ENCODE results near the gene POU3F4. TPM values are rescaled to one million over a fixed set of nuclear protein-coding genes. Genes with fewer than 3 reads are reported as not detected.

The POU3F4 gene
- total and polyA plus RNA-seq, 2 donors (not counting 3 experiments of a cell fraction or from before 2014, with no cell fraction given), result not detected

DNA sequence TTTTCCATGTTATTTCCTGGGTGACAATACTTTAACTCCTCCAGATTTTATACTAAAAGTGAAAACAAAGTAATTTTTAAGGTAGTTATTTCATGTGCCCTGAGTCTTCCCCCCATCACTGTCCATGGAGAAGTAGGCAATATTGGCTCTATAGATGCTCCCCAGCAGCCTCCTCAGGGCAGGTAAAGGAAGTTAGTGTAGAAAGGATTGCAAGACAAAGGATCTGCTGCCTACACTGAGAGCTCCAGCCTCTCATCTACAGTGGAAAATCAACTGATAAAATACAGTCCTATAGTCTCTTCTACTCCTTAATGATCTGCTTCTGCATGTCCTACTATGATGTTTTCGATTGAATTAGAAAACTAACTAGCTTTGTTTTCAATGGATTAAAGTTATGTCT lies 8.5 kb downstream of the POU3F4 start:
- H3K4me2 ChIP-seq (ENCODE audit: insufficient read depth, low read length), result no peak overlapping the region
- intact Hi-C loops (cut with micrococcal nuclease) (no loop called here), dilution Hi-C loops (cut with MboI; ENCODE audit: extremely low pct_ligation_motif_present, low sequenced_read_pairs) (no loop called here)
- BruUV-seq (replicated peaks), result no TSS peak
- no peaks in the 10 kb centered on the region for H3K9me1 ChIP-seq (replicated peaks; ENCODE audit: control insufficient read depth, extremely low read depth, insufficient read depth, low read length)
- no peaks in the 10 kb centered on the region for H3K4me1 ChIP-seq (ENCODE audit: control insufficient read depth, extremely low read depth, insufficient read depth, low read length)
- H3K9me3 ChIP-seq (replicated peaks; ENCODE audit: control insufficient read depth, insufficient read depth, low read length), result no peaks in the 10 kb centered on the region
- H3K79me2 ChIP-seq (ENCODE audit: control insufficient read depth, insufficient read depth, low read length), result no peaks in the 10 kb centered on the region
- CTCF ChIA-PET, result no interaction called here
- H3K4me3 ChIP-seq (replicated peaks in 1 of 3; ENCODE audit: insufficient read depth in 1 of 3, low read depth in 1 of 3, low read length in 3 of 3), result no peak overlapping the region
- H3K9ac ChIP-seq (replicated peaks; ENCODE audit: extremely low read depth, insufficient read depth, low read length), result no peak overlapping the region
- no peaks in the 10 kb centered on the region for H4K20me1 ChIP-seq (replicated peaks; ENCODE audit: control insufficient read depth, extremely low read depth, insufficient read depth, low read length)
- H3K27ac ChIP-seq (ENCODE audit: insufficient read depth, low read depth, low read length), result no peak overlapping the region
- TF ChIP-seq, protein P1, sequence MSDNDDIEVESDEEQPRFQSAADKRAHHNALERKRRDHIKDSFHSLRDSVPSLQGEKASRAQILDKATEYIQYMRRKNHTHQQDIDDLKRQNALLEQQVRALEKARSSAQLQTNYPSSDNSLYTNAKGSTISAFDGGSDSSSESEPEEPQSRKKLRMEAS (IDR thresholded peaks at IDR 0.05; ENCODE audit: insufficient read depth, insufficient read length), result no peak
- POLR2A ChIA-PET, result no interaction called here
- FAIRE-seq (no peak), DNase-seq (ENCODE audit: low read depth, low spot score) (no peak)
- no peaks in the 10 kb centered on the region for H3K36me3 ChIP-seq (ENCODE audit: control insufficient read depth in 2 of 2, extremely low read depth in 1 of 2, insufficient read depth in 2 of 2, low read length in 2 of 2)
- no peaks in the 10 kb centered on the region for H3K27me3 ChIP-seq (ENCODE audit: control insufficient read depth in 2 of 2, insufficient read depth in 2 of 2, low read length in 2 of 2)
- H2AFZ ChIP-seq (ENCODE audit: low read depth, low read length), result no peak overlapping the region

DNA sequence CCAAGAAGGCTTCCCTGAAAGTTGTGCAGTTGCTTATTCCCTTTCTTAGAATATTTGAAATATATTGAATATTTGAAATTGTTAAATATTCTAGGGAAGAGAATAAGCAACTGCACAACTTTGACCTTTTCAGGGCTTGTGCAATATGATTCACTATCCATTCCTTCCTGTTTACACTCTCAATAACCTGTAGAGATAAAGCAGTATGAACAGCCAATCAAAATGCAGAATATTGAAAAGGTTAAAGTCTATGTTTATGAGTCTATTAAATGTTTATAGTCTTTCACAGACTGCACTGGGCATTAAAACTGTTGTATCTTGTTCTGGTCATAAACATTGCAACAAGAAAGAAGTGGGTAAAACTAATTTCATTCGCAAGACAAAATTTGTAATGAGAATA lies 13.8 kb downstream of the POU3F4 start:
- CTCF ChIA-PET, result no interaction called here
- no peak overlapping the region for H3K4me3 ChIP-seq (replicated peaks in 1 of 3; ENCODE audit: insufficient read depth in 1 of 3, low read depth in 1 of 3, low read length in 3 of 3)
- intact Hi-C loops (cut with micrococcal nuclease) (no loop called here), dilution Hi-C loops (cut with MboI; ENCODE audit: extremely low pct_ligation_motif_present, low sequenced_read_pairs) (no loop called here)
- no peaks in the 10 kb centered on the region for H3K27me3 ChIP-seq (ENCODE audit: control insufficient read depth in 2 of 2, insufficient read depth in 2 of 2, low read length in 2 of 2)
- no TSS peak for BruUV-seq (replicated peaks)
- H3K27ac ChIP-seq (ENCODE audit: insufficient read depth, low read depth, low read length), result no peak overlapping the region
- H3K4me1 ChIP-seq (ENCODE audit: control insufficient read depth, extremely low read depth, insufficient read depth, low read length), result no peaks in the 10 kb centered on the region
- POLR2A ChIA-PET, result no interaction called here
- no peak overlapping the region for H3K9ac ChIP-seq (replicated peaks; ENCODE audit: extremely low read depth, insufficient read depth, low read length)
- H3K4me2 ChIP-seq (ENCODE audit: insufficient read depth, low read length), result no peak overlapping the region
- no peaks in the 10 kb centered on the region for H3K79me2 ChIP-seq (ENCODE audit: control insufficient read depth, insufficient read depth, low read length)
- no peaks in the 10 kb centered on the region for H4K20me1 ChIP-seq (replicated peaks; ENCODE audit: control insufficient read depth, extremely low read depth, insufficient read depth, low read length)
- TF ChIP-seq, protein P2, sequence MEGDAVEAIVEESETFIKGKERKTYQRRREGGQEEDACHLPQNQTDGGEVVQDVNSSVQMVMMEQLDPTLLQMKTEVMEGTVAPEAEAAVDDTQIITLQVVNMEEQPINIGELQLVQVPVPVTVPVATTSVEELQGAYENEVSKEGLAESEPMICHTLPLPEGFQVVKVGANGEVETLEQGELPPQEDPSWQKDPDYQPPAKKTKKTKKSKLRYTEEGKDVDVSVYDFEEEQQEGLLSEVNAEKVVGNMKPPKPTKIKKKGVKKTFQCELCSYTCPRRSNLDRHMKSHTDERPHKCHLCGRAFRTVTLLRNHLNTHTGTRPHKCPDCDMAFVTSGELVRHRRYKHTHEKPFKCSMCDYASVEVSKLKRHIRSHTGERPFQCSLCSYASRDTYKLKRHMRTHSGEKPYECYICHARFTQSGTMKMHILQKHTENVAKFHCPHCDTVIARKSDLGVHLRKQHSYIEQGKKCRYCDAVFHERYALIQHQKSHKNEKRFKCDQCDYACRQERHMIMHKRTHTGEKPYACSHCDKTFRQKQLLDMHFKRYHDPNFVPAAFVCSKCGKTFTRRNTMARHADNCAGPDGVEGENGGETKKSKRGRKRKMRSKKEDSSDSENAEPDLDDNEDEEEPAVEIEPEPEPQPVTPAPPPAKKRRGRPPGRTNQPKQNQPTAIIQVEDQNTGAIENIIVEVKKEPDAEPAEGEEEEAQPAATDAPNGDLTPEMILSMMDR (IDR thresholded peaks at IDR 0.05; ENCODE audit: extremely low read depth in 1 of 2, insufficient read depth in 1 of 2, low read depth in 1 of 2, low read length in 2 of 2), result no peak
- TF ChIP-seq EZH2 (IDR thresholded peaks at IDR 0.05; ENCODE audit: borderline replicate concordance, low read depth, low read length, severe bottlenecking), result no peak
- TF ChIP-seq, protein P1 (IDR thresholded peaks at IDR 0.05; ENCODE audit: insufficient read depth, insufficient read length), result no peak
- TF ChIP-seq POLR2AphosphoS5 (IDR thresholded peaks at IDR 0.05; ENCODE audit: insufficient read depth, low read depth, low read length), result no peak
- TF ChIP-seq POLR2A (IDR thresholded peaks at IDR 0.05; ENCODE audit: low read depth, low read length), result no peak
- TF ChIP-seq FOS (IDR thresholded peaks at IDR 0.05; ENCODE audit: borderline replicate concordance, insufficient read depth, low read length), result no peak
- TF ChIP-seq MYC (IDR thresholded peaks at IDR 0.05; ENCODE audit: low read depth, low read length), result no peak
- no peak for TF ChIP-seq JUN (IDR thresholded peaks at IDR 0.05; ENCODE audit: borderline replicate concordance, insufficient read depth, insufficient read length, low read depth)
- FAIRE-seq (no peak), DNase-seq (ENCODE audit: low read depth, low spot score) (no peak)
- no peak overlapping the region for H2AFZ ChIP-seq (ENCODE audit: low read depth, low read length)
- H3K36me3 ChIP-seq (ENCODE audit: control insufficient read depth in 2 of 2, extremely low read depth in 1 of 2, insufficient read depth in 2 of 2, low read length in 2 of 2), result no peaks in the 10 kb centered on the region
- no peaks in the 10 kb centered on the region for H3K9me1 ChIP-seq (replicated peaks; ENCODE audit: control insufficient read depth, extremely low read depth, insufficient read depth, low read length)
- H3K9me3 ChIP-seq (replicated peaks; ENCODE audit: control insufficient read depth, insufficient read depth, low read length), result no peaks in the 10 kb centered on the region
